WTC11 (cell line): ENCODE results near the gene RASGRF2. TPM values are rescaled to one million over a fixed set of nuclear protein-coding genes. Genes with fewer than 3 reads are reported as not detected.

ENCODE experiments used
- ATAC-seq: fragments of 200-7000 bp; cut with Tn5 transposase; 2 replicates; pipeline ENCODE4 v1.10.0; 2021; ENCODE audit warnings: mild to moderate bottlenecking, moderate library complexity
- CTCF ChIA-PET: fragments of 300-600 bp; sonication (Branson Sonifier 250); formaldehyde crosslinking; loops from one replicate; lab custom pipeline; 2021; ENCODE audit warnings: antibody characterized with exemption; lab: Charles Lee
- POLR2A ChIA-PET: fragments of 350-600 bp; sonication (Branson Sonifier 250); formaldehyde crosslinking; loops from one replicate; lab custom pipeline; 2021; ENCODE audit warnings: antibody characterized with exemption; lab: Charles Lee
- DNase-seq: peaks from one replicate; pipeline ENCODE4 v3.0.0; 2021; ENCODE audit warnings: low spot score
- H3K27ac Mint-ChIP-seq: 2 replicates; pipeline ENCODE4 v1.8.0; 2021; ENCODE audit warnings: mixed read lengths
- H3K27me3 Mint-ChIP-seq: 2 replicates; pipeline ENCODE4 v1.8.0; 2021; ENCODE audit warnings: low read depth, mild to moderate bottlenecking, moderate library complexity, mixed read lengths
- H3K36me3 Mint-ChIP-seq: 2 replicates; pipeline ENCODE4 v1.8.0; 2021; ENCODE audit warnings: mixed read lengths
- H3K4me1 Mint-ChIP-seq: 2 replicates; pipeline ENCODE4 v1.8.0; 2022; ENCODE audit warnings: mixed read lengths
- H3K4me3 Mint-ChIP-seq: 2 replicates; pipeline ENCODE4 v1.8.0; 2021; ENCODE audit warnings: mild to moderate bottlenecking, moderate library complexity, mixed read lengths
- H3K9me3 Mint-ChIP-seq: 2 replicates; pipeline ENCODE4 v1.8.0; 2021; ENCODE audit warnings: mixed read lengths
- AR ChIP-seq: fragments of 250-450 bp; sonication (Bioruptor Pico); IDR thresholded peaks from 2 replicates; pipeline ENCODE4 v1.9.0; 2021; ENCODE audit warnings: mild to moderate bottlenecking
- E2F4 ChIP-seq: sonication (generic); formaldehyde crosslinking; IDR thresholded peaks from 2 replicates; pipeline ENCODE4 v1.8.1; 2022; ENCODE audit warnings: low read depth, mild to moderate bottlenecking, moderate library complexity, missing genetic modification reagents, borderline replicate concordance
- ELF4 ChIP-seq: sonication (generic); formaldehyde crosslinking; IDR thresholded peaks from 2 replicates; pipeline ENCODE4 v1.8.1; 2022; ENCODE audit warnings: low read depth, mild to moderate bottlenecking, moderate library complexity, missing genetic modification reagents
- EMX1 ChIP-seq: fragments of 250-450 bp; sonication (Bioruptor Pico); IDR thresholded peaks from 2 replicates; pipeline ENCODE4 v1.8.0; 2021; ENCODE audit warnings: mild to moderate bottlenecking
- ERG ChIP-seq: fragments of 250-450 bp; sonication (Bioruptor Pico); IDR thresholded peaks from 2 replicates; pipeline ENCODE4 v1.8.0; 2021; ENCODE audit warnings: mild to moderate bottlenecking
- ETV6 ChIP-seq: sonication (generic); formaldehyde crosslinking; IDR thresholded peaks from 2 replicates; pipeline ENCODE4 v1.8.1; 2022; ENCODE audit warnings: mild to moderate bottlenecking, missing genetic modification reagents
- GTF2I ChIP-seq: fragments of 250-450 bp; sonication (Bioruptor Pico); conservative IDR thresholded peaks from 2 replicates; pipeline ENCODE4 v1.4.0; 2021; ENCODE audit warnings: mild to moderate bottlenecking
- KAT7 ChIP-seq: sonication (generic); formaldehyde crosslinking; IDR thresholded peaks from 2 replicates; pipeline ENCODE4 v1.8.1; 2023; ENCODE audit warnings: missing genetic modification reagents, mild to moderate bottlenecking, borderline replicate concordance
- MYBL2 ChIP-seq: sonication (generic); formaldehyde crosslinking; IDR thresholded peaks from 2 replicates; pipeline ENCODE4 v1.8.1; 2023; ENCODE audit warnings: mild to moderate bottlenecking, moderate library complexity, missing genetic modification reagents
- USF2 ChIP-seq: sonication (generic); formaldehyde crosslinking; IDR thresholded peaks from 2 replicates; pipeline ENCODE4 v1.8.1; 2023; ENCODE audit warnings: mild to moderate bottlenecking, missing genetic modification reagents, moderate library complexity
- ZNF423 ChIP-seq: fragments of 250-450 bp; sonication (Bioruptor Pico); IDR thresholded peaks from 2 replicates; pipeline ENCODE4 v2.1.2; 2022; ENCODE audit warnings: mild to moderate bottlenecking, moderate library complexity
- ZNF532 ChIP-seq: fragments of 250-450 bp; sonication (Bioruptor Pico); IDR thresholded peaks from 2 replicates; pipeline ENCODE4 v1.9.0; 2021; ENCODE audit warnings: mild to moderate bottlenecking, borderline replicate concordance
- ZNF671 ChIP-seq: fragments of 250-450 bp; sonication (Bioruptor Pico); IDR thresholded peaks from 2 replicates; pipeline ENCODE4 v1.8.0; 2021; ENCODE audit warnings: mild to moderate bottlenecking
- total RNA-seq: library from RNA; stranded (reverse); gene quantifications from 3 replicates; pipeline ENCODE4 v1.2.3, GENCODE V29; 2021
- TF ChIP-seq, protein P1 (sequence below): sonication (generic); formaldehyde crosslinking; IDR thresholded peaks from 2 replicates; pipeline ENCODE4 v1.8.1; 2023; ENCODE audit warnings: mild to moderate bottlenecking, missing genetic modification reagents

RASGRF2 gene
- total RNA-seq, 1 experiment from 2014 or later, result 17.6 TPM

GRCh38 chr5:80990971-80991370 is 30.8 kb downstream of the RASGRF2 start:
- POLR2A ChIA-PET, result no interaction called here
- peak; percentile 22 for DNase-seq
- TF ChIP-seq KAT7 (CRISPR knock-in tag) (no peak), EMX1 (no peak), ZNF671 (CRISPR knock-in tag) (no peak), ELF4 (CRISPR knock-in tag) (no peak), ZNF423 (CRISPR knock-in tag) (no peak), E2F4 (CRISPR knock-in tag) (no peak), GTF2I (CRISPR knock-in tag) (no peak)
- TF ChIP-seq, protein P1, sequence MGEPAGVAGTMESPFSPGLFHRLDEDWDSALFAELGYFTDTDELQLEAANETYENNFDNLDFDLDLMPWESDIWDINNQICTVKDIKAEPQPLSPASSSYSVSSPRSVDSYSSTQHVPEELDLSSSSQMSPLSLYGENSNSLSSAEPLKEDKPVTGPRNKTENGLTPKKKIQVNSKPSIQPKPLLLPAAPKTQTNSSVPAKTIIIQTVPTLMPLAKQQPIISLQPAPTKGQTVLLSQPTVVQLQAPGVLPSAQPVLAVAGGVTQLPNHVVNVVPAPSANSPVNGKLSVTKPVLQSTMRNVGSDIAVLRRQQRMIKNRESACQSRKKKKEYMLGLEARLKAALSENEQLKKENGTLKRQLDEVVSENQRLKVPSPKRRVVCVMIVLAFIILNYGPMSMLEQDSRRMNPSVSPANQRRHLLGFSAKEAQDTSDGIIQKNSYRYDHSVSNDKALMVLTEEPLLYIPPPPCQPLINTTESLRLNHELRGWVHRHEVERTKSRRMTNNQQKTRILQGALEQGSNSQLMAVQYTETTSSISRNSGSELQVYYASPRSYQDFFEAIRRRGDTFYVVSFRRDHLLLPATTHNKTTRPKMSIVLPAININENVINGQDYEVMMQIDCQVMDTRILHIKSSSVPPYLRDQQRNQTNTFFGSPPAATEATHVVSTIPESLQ, result no peak
- TF ChIP-seq, all 79 proteins: peak for 0
- CTCF ChIA-PET, result interaction anchor here (1.4 kb wide), 1 partner anchor 16 kb away, joined by 3 read pairs; no protein-coding TSS in a partner anchor
- peak; percentile 74 for ATAC-seq
- Mint-ChIP-seq H3K9me3 (no peaks in the 10 kb centered on the region), H3K4me3 (no peak overlapping the region), H3K4me1 (peaks cover 56% of the 10 kb centered on the region), H3K36me3 (no peaks in the 10 kb centered on the region), H3K27ac (peak overlapping the region; percentile 94), H3K27me3 (no peaks in the 10 kb centered on the region)

DNA sequence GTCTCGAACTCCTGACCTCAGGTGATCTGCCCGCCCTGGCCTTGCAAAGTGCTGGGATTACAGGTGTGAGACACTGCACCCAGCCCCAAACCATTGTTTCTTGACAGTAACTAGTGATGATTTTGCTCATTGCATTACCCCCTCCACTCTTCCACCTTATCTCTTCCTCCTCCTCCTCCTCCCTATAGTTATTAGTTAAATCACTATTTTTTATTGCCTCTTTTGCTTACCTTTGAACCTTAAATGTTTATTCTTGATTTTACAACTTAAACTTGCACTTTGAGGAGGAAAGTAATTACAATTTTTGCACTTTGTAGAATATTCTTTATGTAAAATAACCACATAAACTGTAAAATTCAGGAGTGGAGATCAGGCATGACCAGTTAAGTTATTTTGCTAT is 35.7 kb downstream of the RASGRF2 start:
- Mint-ChIP-seq H3K9me3 (no peaks in the 10 kb centered on the region), H3K27me3 (no peaks in the 10 kb centered on the region), H3K27ac (no peak overlapping the region), H3K4me3 (no peak overlapping the region), H3K36me3 (no peaks in the 10 kb centered on the region), H3K4me1 (peaks cover 17% of the 10 kb centered on the region)
- POLR2A ChIA-PET, result no interaction called here
- TF ChIP-seq AR (CRISPR knock-in tag), result no peak
- no peak for TF ChIP-seq MYBL2 (CRISPR knock-in tag)
- no peak for TF ChIP-seq ZNF532 (CRISPR knock-in tag)
- TF ChIP-seq ERG (CRISPR knock-in tag), result no peak
- no peak for TF ChIP-seq ETV6
- TF ChIP-seq USF2 (CRISPR knock-in tag), result no peak
- CTCF ChIA-PET, result no interaction called here
- no peak for DNase-seq
- no peak for ATAC-seq
